ENCODE results near the gene SYNPO2.

GRCh38 chr4:119014658-119015057 lies 126.0 kb downstream of the SYNPO2 start:
- TF ChIP-seq CTCF (IDR thresholded peaks at IDR 0.05): no peak
- TF ChIP-seq TCF7L2 (IDR thresholded peaks at IDR 0.05; ENCODE audit: low read depth, low read length): no peak
- TF ChIP-seq POLR2AphosphoS5 (IDR thresholded peaks at IDR 0.05; ENCODE audit: low read depth, low read length): no peak
- no peak for TF ChIP-seq REST (IDR thresholded peaks at IDR 0.05; ENCODE audit: insufficient read depth in 1 of 2, low read depth in 2 of 2, low read length in 1 of 2)
